ENCODE measurements around the gene HMGB3.
A peak's percentile ranks its signal among the peaks of the same experiment; 100 is the strongest.

HMGB3 gene

DNA sequence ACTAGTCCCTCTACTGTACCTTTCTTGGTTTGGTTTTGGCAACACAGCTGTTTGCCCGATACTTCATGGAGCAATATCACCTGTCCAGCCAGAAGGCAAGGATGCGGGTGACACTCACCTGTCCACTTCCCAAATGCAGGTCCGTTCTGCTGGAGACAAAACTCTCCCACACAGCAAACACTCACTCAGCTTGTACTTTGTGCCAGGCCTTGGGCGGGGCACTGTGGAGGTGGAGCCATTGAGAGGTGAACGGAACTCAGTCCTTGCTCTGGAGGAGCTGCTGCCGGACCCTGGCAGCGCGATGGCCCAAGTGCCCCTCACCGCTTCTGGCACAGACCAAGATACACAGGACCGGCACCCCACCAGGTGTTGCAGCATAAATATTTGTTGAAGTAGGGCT, 15.3 kb upstream of the HMGB3 start:
- Histone ChIP-seq H3K36me3 (ENCODE audit: control insufficient read depth, insufficient read depth, low read length) (no peaks in the 10 kb centered on the region), H3K27ac (ENCODE audit: low read depth, low read length) (no peak overlapping the region), H3K18ac (ENCODE audit: low read length) (no peak overlapping the region), H3K56ac (ENCODE audit: low read length) (no peak overlapping the region), H3K4me3 (ENCODE audit: low read length) (no peak overlapping the region), H2AK5ac (ENCODE audit: low read length) (no peak overlapping the region), H3K4me1 (ENCODE audit: control insufficient read depth, low read depth, low read length) (no peaks in the 10 kb centered on the region), H3K9ac (ENCODE audit: low read length) (no peak overlapping the region), H3K79me1 (ENCODE audit: low read length) (no peaks in the 10 kb centered on the region), H2BK15ac (replicated peaks; ENCODE audit: low read depth) (no peak overlapping the region), H3K79me2 (ENCODE audit: control insufficient read depth, insufficient read depth, low read length) (no peaks in the 10 kb centered on the region), H2BK120ac (ENCODE audit: low read depth, low read length) (no peak overlapping the region), H3K23ac (ENCODE audit: low read length) (no peak overlapping the region), H4K8ac (ENCODE audit: low read depth, low read length) (no peak overlapping the region), H3K27me3 (ENCODE audit: insufficient read depth, low read length, poor library complexity) (no peaks in the 10 kb centered on the region), H4K5ac (ENCODE audit: low read length) (no peak overlapping the region), H2BK5ac (ENCODE audit: low read length) (no peak overlapping the region), H3K4ac (ENCODE audit: low read depth, low read length) (no peak overlapping the region), H3K4me2 (ENCODE audit: low read length) (no peak overlapping the region)
- no CpG with 5 or more reads among the region's 10 CpGs for WGBS (ENCODE audit: extremely low coverage, insufficient coverage, low lambda C conversion rate)
- DNase-seq: no peak

DNA sequence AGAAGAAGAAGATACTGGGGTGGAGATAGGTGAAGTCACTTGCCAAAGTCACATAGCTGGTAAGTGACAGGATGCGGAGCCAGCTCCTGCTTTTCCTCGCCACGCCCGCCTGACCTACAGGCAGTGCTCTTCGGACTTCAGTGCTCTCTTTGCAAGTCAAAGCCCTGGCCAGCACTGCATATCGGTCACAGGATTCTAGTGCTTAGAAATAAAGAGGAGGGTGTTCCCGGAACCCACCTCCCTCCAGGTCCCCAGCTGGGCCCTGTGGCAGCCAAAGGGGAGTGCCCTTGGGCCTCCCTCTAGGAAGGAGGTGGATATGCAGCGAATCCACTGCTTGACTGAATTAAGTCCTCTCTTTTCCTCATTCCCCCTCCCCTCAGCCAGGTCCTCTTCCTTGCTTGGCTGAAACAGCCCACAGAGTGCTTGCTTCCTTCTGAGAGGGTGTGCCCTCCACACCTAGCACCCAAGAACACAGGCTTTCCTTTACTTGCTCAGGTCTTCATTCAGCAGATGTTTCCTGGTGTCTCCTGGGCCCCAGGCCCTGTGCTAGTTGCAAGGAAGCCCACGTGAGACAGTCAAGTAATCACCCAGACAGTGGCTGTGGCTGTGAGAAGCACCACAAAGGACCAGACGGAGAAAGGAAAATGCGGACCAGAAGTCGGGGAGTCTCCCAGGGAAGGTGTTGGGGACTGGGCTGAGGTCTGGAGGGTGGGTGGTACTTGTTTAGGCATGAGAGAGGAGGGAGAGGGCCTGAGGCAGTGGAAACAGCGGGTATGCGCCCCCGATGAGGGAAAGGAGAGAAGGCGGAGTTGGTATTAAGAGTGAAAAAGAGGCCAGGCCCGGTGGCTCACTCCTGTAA, 14.0 kb upstream of the HMGB3 start:
- Histone ChIP-seq H3K4me1 (ENCODE audit: control insufficient read depth, low read depth, low read length) (no peaks in the 10 kb centered on the region), H4K5ac (ENCODE audit: low read length) (no peak overlapping the region), H3K9ac (ENCODE audit: low read length) (no peak overlapping the region), H3K36me3 (ENCODE audit: control insufficient read depth, insufficient read depth, low read length) (no peaks in the 10 kb centered on the region), H3K18ac (ENCODE audit: low read length) (no peak overlapping the region), H2BK120ac (ENCODE audit: low read depth, low read length) (no peak overlapping the region), H4K8ac (ENCODE audit: low read depth, low read length) (no peak overlapping the region), H2BK5ac (ENCODE audit: low read length) (no peak overlapping the region), H3K4me3 (ENCODE audit: low read length) (no peak overlapping the region), H3K27me3 (ENCODE audit: insufficient read depth, low read length, poor library complexity) (no peaks in the 10 kb centered on the region), H3K23ac (ENCODE audit: low read length) (no peak overlapping the region), H3K79me2 (ENCODE audit: control insufficient read depth, insufficient read depth, low read length) (no peaks in the 10 kb centered on the region), H3K27ac (ENCODE audit: low read depth, low read length) (no peak overlapping the region), H3K79me1 (ENCODE audit: low read length) (no peaks in the 10 kb centered on the region), H2AK5ac (ENCODE audit: low read length) (no peak overlapping the region), H2BK15ac (replicated peaks; ENCODE audit: low read depth) (no peak overlapping the region), H3K4ac (ENCODE audit: low read depth, low read length) (no peak overlapping the region), H3K4me2 (ENCODE audit: low read length) (no peak overlapping the region), H3K56ac (ENCODE audit: low read length) (peak overlapping the region; percentile 42)
- no peak for DNase-seq
- WGBS (ENCODE audit: extremely low coverage, insufficient coverage, low lambda C conversion rate): no CpG with 5 or more reads among the region's 17 CpGs

DNA sequence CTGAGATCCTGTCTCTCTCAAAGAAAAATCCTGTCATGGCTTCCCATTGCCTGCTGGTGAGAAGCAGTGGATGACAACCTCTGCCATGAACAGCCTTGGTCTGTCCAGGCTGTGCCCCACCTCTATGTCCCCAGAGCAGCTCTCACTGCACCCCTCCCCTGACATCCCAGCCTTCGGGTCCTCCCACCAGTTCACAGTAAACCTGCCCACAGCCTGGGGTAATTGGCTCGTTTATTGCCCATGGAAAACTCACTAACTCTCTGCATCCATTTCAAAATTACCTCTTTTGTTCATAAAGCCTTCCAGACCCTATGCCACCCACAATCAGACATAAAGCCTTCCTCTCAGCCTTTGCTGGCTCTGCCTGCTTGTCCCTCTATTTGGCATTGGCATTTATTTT, 10.7 kb upstream of the HMGB3 start:
- no peak overlapping the region for H3K18ac ChIP-seq (ENCODE audit: low read length)
- H3K4me2 ChIP-seq (ENCODE audit: low read length): no peak overlapping the region
- H3K4me3 ChIP-seq (ENCODE audit: low read length): no peak overlapping the region
- WGBS (ENCODE audit: extremely low coverage, insufficient coverage, low lambda C conversion rate): no CpG with 5 or more reads among the region's 2 CpGs
- DNase-seq: no peak
- H2AK5ac ChIP-seq (ENCODE audit: low read length): no peak overlapping the region
- H3K4me1 ChIP-seq (ENCODE audit: control insufficient read depth, low read depth, low read length): no peaks in the 10 kb centered on the region
- H2BK5ac ChIP-seq (ENCODE audit: low read length): no peak overlapping the region
- no peak overlapping the region for H3K9ac ChIP-seq (ENCODE audit: low read length)
- no peak overlapping the region for H3K4ac ChIP-seq (ENCODE audit: low read depth, low read length)
- H3K27me3 ChIP-seq (ENCODE audit: insufficient read depth, low read length, poor library complexity): no peaks in the 10 kb centered on the region
- H3K79me1 ChIP-seq (ENCODE audit: low read length): no peaks in the 10 kb centered on the region
- no peaks in the 10 kb centered on the region for H3K79me2 ChIP-seq (ENCODE audit: control insufficient read depth, insufficient read depth, low read length)
- H3K56ac ChIP-seq (ENCODE audit: low read length): no peak overlapping the region
- H3K36me3 ChIP-seq (ENCODE audit: control insufficient read depth, insufficient read depth, low read length): no peaks in the 10 kb centered on the region
- H4K5ac ChIP-seq (ENCODE audit: low read length): no peak overlapping the region
- no peak overlapping the region for H4K8ac ChIP-seq (ENCODE audit: low read depth, low read length)
- H3K23ac ChIP-seq (ENCODE audit: low read length): no peak overlapping the region
- H2BK120ac ChIP-seq (ENCODE audit: low read depth, low read length): no peak overlapping the region
- no peak overlapping the region for H2BK15ac ChIP-seq (replicated peaks; ENCODE audit: low read depth)
- no peak overlapping the region for H3K27ac ChIP-seq (ENCODE audit: low read depth, low read length)

DNA sequence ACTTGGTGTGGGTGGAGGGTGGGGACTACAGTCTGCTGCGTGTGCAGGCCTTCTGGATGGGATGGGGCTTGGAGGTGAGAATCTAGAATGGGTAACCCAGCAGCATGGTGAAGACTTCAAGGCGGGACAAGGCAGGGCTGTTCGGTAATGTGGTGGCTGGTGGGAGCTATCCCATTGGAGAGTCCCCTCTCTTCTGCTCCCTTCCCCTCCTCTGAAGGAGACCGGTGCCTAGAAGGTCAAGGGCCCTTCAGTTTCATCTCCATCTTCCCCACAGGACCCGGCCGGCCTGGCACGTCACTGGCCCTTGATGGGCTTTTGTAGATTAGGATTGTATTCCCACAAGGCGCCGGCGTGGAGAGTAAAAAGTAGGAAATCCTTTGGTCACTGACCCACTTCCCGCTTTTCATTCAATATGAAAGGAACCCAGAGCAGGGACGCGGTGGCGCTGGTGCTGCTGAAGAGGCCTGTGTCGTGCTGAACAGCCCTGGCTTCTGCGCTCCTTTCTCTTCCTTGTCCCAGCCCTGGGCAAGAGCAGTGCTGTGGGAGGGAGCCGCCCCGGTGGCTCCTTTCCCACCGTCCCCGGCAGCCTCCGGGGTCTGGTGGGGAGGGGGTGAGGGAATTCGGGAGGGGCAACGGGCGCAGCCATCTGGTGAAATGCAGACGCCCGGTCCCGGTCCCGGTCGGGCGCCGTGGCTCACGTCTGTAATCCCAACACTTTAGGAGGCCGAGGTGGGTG, 7.3 kb upstream of the HMGB3 start:
- Histone ChIP-seq H4K5ac (ENCODE audit: low read length) (no peak overlapping the region), H3K4me2 (ENCODE audit: low read length) (no peak overlapping the region), H3K4me1 (ENCODE audit: control insufficient read depth, low read depth, low read length) (no peaks in the 10 kb centered on the region), H2BK15ac (replicated peaks; ENCODE audit: low read depth) (no peak overlapping the region), H3K27me3 (ENCODE audit: insufficient read depth, low read length, poor library complexity) (no peaks in the 10 kb centered on the region), H3K9ac (ENCODE audit: low read length) (no peak overlapping the region), H3K79me2 (ENCODE audit: control insufficient read depth, insufficient read depth, low read length) (no peaks in the 10 kb centered on the region), H2BK5ac (ENCODE audit: low read length) (no peak overlapping the region), H3K27ac (ENCODE audit: low read depth, low read length) (no peak overlapping the region), H2AK5ac (ENCODE audit: low read length) (no peak overlapping the region), H3K79me1 (ENCODE audit: low read length) (no peaks in the 10 kb centered on the region), H2BK120ac (ENCODE audit: low read depth, low read length) (no peak overlapping the region), H3K23ac (ENCODE audit: low read length) (no peak overlapping the region), H3K4ac (ENCODE audit: low read depth, low read length) (no peak overlapping the region), H3K36me3 (ENCODE audit: control insufficient read depth, insufficient read depth, low read length) (no peaks in the 10 kb centered on the region), H3K56ac (ENCODE audit: low read length) (peak overlapping the region; percentile 15), H3K18ac (ENCODE audit: low read length) (no peak overlapping the region), H3K4me3 (ENCODE audit: low read length) (no peak overlapping the region), H4K8ac (ENCODE audit: low read depth, low read length) (no peak overlapping the region)
- no peak for DNase-seq
- WGBS (ENCODE audit: extremely low coverage, insufficient coverage, low lambda C conversion rate): no CpG with 5 or more reads among the region's 33 CpGs

DNA sequence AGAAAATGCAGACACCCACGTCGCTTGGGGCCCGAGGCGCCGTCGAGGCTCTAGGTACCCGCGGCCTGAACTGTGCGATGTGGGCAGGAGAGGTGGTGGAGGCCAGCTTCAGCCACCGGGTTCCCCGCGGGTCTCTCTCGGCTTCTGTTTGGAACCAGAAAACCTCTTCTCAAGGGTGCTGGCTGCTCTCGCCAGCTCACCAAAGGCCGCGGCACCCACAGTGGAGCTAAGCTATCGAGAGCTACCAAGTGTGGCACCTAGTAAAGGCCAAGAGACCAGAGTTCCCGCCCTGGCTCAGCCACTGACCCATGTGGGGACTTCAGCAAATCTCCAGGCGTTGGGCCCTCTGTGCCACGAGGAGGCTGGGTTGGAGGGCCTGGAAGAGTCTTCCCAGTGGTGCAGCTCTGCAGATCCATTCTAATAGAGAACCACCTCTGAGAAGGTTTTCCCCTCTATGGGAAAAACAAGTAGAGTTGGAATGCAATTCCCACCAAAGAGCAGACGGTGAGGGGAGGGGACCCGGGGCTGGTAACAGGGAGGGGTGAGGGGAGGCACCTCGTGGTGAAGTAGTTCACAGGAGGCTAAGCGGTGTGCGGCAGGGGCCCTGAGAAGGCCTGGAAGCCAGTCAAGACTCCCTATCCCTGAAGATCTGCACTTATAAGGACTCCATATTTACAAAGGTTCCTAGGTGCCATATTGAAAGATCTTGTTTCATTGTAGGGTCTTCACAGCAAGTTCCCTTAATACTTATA, 5.5 kb upstream of the HMGB3 start:
- H3K4ac ChIP-seq (ENCODE audit: low read depth, low read length): no peak overlapping the region
- no peak overlapping the region for H2BK120ac ChIP-seq (ENCODE audit: low read depth, low read length)
- H3K18ac ChIP-seq (ENCODE audit: low read length): no peak overlapping the region
- no peak overlapping the region for H3K23ac ChIP-seq (ENCODE audit: low read length)
- DNase-seq: no peak
- H4K5ac ChIP-seq (ENCODE audit: low read length): no peak overlapping the region
- H3K9ac ChIP-seq (ENCODE audit: low read length): no peak overlapping the region
- no peak overlapping the region for H2AK5ac ChIP-seq (ENCODE audit: low read length)
- H3K27ac ChIP-seq (ENCODE audit: low read depth, low read length): no peak overlapping the region
- no peak overlapping the region for H2BK5ac ChIP-seq (ENCODE audit: low read length)
- no peaks in the 10 kb centered on the region for H3K79me1 ChIP-seq (ENCODE audit: low read length)
- H2BK15ac ChIP-seq (replicated peaks; ENCODE audit: low read depth): no peak overlapping the region
- no peak overlapping the region for H3K4me3 ChIP-seq (ENCODE audit: low read length)
- no peaks in the 10 kb centered on the region for H3K79me2 ChIP-seq (ENCODE audit: control insufficient read depth, insufficient read depth, low read length)
- no peak overlapping the region for H3K56ac ChIP-seq (ENCODE audit: low read length)
- no peak overlapping the region for H4K8ac ChIP-seq (ENCODE audit: low read depth, low read length)
- H3K36me3 ChIP-seq (ENCODE audit: control insufficient read depth, insufficient read depth, low read length): no peaks in the 10 kb centered on the region
- WGBS (ENCODE audit: extremely low coverage, insufficient coverage, low lambda C conversion rate): no CpG with 5 or more reads among the region's 25 CpGs
- no peak overlapping the region for H3K4me2 ChIP-seq (ENCODE audit: low read length)
- no peaks in the 10 kb centered on the region for H3K4me1 ChIP-seq (ENCODE audit: control insufficient read depth, low read depth, low read length)
- no peaks in the 10 kb centered on the region for H3K27me3 ChIP-seq (ENCODE audit: insufficient read depth, low read length, poor library complexity)

Data from mesendoderm (in vitro differentiated cells).